Parathyroid adenoma (tissue), 2 donors: ENCODE measurements around the gene IFT57.
"Not testable (repeated sequence)": the region's sequence is repeated elsewhere in the genome, so short reads cannot be mapped to it uniquely, and the experiment has no call there.

Experiments
- H2AFZ ChIP-seq: fragments of 300-600 bp; sonication (generic); one replicate; pipeline ENCODE4 v1.7.0; 2017; ENCODE audit warnings: antibody characterized with exemption, mild to moderate bottlenecking
- H3K27ac ChIP-seq: fragments of 300-600 bp; sonication (generic); one replicate; pipeline ENCODE4 v1.7.0; 2017
- H3K27me3 ChIP-seq: fragments of 300-600 bp; sonication (generic); one replicate; pipeline ENCODE4 v1.7.0; 2017; ENCODE audit warnings: low read length; ENCODE audit not compliant: control insufficient read depth, insufficient read depth
- H3K36me3 ChIP-seq: fragments of 300-600 bp; sonication (generic); one replicate; pipeline ENCODE4 v1.7.0; 2017; ENCODE audit warnings: low read length; ENCODE audit not compliant: control insufficient read depth, insufficient read depth
- H3K4me1 ChIP-seq: fragments of 300-600 bp; sonication (generic); one replicate; pipeline ENCODE4 v1.7.0; 2017; ENCODE audit warnings: control low read depth
- H3K4me2 ChIP-seq: fragments of 300-600 bp; sonication (generic); one replicate; pipeline ENCODE4 v1.7.0; 2017; ENCODE audit warnings: low read length
- H3K4me3 ChIP-seq: fragments of 300-600 bp; sonication (generic); one replicate; pipeline ENCODE4 v1.7.0; 2017; ENCODE audit warnings: low read depth, low read length
- H3K79me2 ChIP-seq: fragments of 300-600 bp; sonication (generic); one replicate; pipeline ENCODE4 v1.7.0; 2017; ENCODE audit warnings: control low read depth
- H3K9ac ChIP-seq: fragments of 300-600 bp; sonication (generic); one replicate; pipeline ENCODE4 v1.7.0; 2017; ENCODE audit warnings: mild to moderate bottlenecking
- H3K9me3 ChIP-seq: fragments of 300-600 bp; sonication (generic); one replicate; pipeline ENCODE4 v1.7.0; 2017; ENCODE audit warnings: low read length; ENCODE audit not compliant: control insufficient read depth
- TF ChIP-seq, protein P1 (sequence below): fragments of 300-600 bp; sonication (generic); IDR thresholded peaks from one replicate; pipeline ENCODE4 v1.7.0; 2017; ENCODE audit warnings: antibody characterized with exemption, mild to moderate bottlenecking
- donor health status: primary hyperparathyroidism.

IFT57 gene

DNA sequence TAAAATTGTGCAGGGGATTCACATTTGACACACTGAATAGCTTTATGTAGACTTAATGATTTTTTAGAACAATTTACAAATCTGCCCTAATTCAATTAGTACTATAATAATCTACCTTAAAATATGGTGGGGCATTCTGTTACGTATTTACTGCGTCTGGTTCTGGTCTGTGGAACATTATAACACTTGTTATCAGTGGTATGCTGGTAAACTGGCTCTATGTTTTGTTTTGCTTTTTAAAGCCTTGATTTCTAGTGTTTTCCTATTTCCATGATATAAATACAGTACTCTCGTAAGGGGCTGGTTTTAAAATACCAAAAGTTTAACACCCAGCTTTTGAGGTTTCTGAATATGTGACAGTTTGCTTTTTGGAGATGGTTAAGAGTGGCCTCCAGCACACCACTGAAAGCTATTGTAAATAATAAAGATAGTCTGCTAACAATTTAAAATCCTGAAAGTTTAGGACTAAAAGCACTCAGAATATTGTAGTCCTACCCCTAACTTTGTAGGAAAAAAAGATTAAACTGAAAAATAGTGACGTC is 65.8 kb downstream of the IFT57 start:
- H3K27ac ChIP-seq, result no peak overlapping the region
- no peak overlapping the region for H3K4me3 ChIP-seq
- H3K9me3 ChIP-seq, result no peaks in the 10 kb centered on the region
- H3K9ac ChIP-seq, result no peak overlapping the region
- no peaks in the 10 kb centered on the region for H3K27me3 ChIP-seq
- TF ChIP-seq, protein P1, sequence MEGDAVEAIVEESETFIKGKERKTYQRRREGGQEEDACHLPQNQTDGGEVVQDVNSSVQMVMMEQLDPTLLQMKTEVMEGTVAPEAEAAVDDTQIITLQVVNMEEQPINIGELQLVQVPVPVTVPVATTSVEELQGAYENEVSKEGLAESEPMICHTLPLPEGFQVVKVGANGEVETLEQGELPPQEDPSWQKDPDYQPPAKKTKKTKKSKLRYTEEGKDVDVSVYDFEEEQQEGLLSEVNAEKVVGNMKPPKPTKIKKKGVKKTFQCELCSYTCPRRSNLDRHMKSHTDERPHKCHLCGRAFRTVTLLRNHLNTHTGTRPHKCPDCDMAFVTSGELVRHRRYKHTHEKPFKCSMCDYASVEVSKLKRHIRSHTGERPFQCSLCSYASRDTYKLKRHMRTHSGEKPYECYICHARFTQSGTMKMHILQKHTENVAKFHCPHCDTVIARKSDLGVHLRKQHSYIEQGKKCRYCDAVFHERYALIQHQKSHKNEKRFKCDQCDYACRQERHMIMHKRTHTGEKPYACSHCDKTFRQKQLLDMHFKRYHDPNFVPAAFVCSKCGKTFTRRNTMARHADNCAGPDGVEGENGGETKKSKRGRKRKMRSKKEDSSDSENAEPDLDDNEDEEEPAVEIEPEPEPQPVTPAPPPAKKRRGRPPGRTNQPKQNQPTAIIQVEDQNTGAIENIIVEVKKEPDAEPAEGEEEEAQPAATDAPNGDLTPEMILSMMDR, result no peak
- H3K79me2 ChIP-seq, result no peaks in the 10 kb centered on the region
- no peak overlapping the region for H3K4me2 ChIP-seq
- H3K4me1 ChIP-seq, result no peaks in the 10 kb centered on the region
- H3K36me3 ChIP-seq, result no peaks in the 10 kb centered on the region
- H2AFZ ChIP-seq, result no peak overlapping the region

DNA sequence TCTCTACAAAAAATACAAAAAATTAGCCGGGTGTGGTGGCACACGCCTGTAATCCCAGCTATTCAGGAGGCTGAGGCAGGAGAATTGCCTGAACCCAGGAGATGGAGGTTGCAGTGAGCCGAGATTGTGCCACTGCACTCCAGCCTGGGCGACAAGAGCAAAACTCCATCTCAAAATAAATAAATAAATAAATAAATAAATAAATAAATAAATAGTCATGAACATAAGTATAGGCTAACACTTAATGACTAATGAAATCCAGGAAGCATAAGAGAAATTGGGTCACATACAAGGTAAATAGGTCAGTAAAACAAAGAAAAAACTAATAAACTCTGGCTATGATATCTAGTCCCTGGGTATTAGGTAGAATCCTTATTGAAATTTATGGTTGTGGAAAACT is 66.6 kb downstream of the IFT57 start:
- H3K4me2 ChIP-seq, H3K4me3 ChIP-seq, H3K36me3 ChIP-seq, H3K27ac ChIP-seq, H3K79me2 ChIP-seq, H3K9ac ChIP-seq, H3K9me3 ChIP-seq, H2AFZ ChIP-seq, H3K27me3 ChIP-seq, H3K4me1 ChIP-seq: not testable (repeated sequence)

DNA sequence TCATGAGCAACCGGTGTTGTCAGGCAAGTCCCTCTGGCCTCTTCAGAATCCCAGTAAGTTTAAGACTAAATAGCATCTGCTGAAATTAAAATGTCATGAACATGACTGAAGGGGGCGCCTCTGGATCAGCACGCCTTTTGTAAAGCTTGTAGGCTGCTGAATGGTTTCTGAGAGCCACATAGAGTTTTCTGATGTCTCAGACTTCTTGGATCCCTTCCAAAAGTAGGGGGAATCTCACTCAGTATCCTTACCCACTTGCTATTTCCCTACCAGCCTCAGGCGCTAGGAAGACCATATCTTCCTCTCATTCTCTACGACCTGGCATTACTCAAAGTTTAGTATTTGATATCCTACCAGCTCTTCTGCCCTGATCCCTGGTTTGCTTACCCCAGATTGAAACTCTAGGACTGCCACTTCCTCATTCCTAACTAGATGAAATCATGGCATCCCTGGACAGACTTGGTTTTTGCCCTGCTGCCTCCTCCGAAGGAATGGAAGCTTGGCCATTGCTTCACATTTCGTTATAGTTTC is 68.7 kb downstream of the IFT57 start:
- TF ChIP-seq, protein P1, result no peak
- no peaks in the 10 kb centered on the region for H3K79me2 ChIP-seq
- no peaks in the 10 kb centered on the region for H3K36me3 ChIP-seq
- H3K9ac ChIP-seq, result no peak overlapping the region
- no peak overlapping the region for H3K4me2 ChIP-seq
- H3K9me3 ChIP-seq, result no peaks in the 10 kb centered on the region
- H3K4me3 ChIP-seq, result no peak overlapping the region
- no peak overlapping the region for H3K27ac ChIP-seq
- H3K27me3 ChIP-seq, result no peaks in the 10 kb centered on the region
- no peak overlapping the region for H2AFZ ChIP-seq
- H3K4me1 ChIP-seq, result no peaks in the 10 kb centered on the region

DNA sequence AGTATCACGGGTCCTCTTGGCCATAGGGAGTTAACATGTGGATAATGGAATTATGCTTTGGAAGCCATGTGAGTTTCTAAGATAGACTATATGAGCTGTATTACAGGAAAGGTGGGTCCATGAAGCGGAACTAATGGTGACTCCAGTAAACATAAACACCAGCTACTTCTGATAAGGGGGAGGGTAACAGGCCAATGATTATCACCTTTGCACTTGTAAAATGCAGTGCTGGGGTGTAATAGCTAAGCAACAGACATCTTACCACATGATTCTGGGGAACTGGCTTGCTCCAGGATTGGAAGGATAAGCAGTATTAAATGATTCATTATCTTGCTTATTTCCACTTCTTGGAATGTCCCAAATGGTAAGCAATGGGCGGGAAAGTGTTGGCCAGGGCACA is 70.0 kb downstream of the IFT57 start:
- Histone ChIP-seq H3K4me1 (no peaks in the 10 kb centered on the region), H3K4me3 (no peak overlapping the region), H2AFZ (no peak overlapping the region), H3K4me2 (no peak overlapping the region), H3K36me3 (no peaks in the 10 kb centered on the region), H3K79me2 (no peaks in the 10 kb centered on the region), H3K9me3 (no peaks in the 10 kb centered on the region), H3K9ac (no peak overlapping the region), H3K27ac (no peak overlapping the region), H3K27me3 (no peaks in the 10 kb centered on the region)
- TF ChIP-seq, protein P1, result no peak

DNA sequence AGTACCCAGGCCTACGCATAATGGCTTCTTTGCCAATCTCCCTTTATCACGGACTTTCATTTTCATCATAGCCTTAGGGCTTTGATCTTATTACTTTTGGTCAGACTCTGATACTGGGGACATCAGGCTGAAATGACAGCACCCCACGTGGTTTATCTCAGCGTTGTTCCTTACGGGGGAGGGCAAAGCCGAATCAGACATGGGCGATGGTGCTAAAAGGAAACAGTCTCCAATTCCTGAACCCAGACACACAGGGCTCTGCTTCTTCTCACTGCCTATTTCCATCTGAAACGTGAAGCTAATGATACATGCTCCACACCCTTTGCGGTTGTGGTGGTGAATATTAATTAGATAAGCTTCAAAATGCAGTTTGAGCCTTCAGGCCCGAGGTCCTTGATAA is 72.0 kb downstream of the IFT57 start:
- Histone ChIP-seq H2AFZ (no peak overlapping the region), H3K36me3 (no peaks in the 10 kb centered on the region), H3K9me3 (no peaks in the 10 kb centered on the region), H3K79me2 (no peaks in the 10 kb centered on the region), H3K4me3 (no peak overlapping the region), H3K4me1 (no peaks in the 10 kb centered on the region), H3K27me3 (no peaks in the 10 kb centered on the region), H3K27ac (no peak overlapping the region), H3K9ac (no peak overlapping the region), H3K4me2 (no peak overlapping the region)
- TF ChIP-seq, protein P1, result no peak
